ENCODE measurements around the gene SPEG. TPM values are rescaled to one million over a fixed set of nuclear protein-coding genes. Genes with fewer than 3 reads are reported as not detected.

Gene SPEG
- total RNA-seq, 1 experiment from 2014 or later = 56.6 TPM

- no peak for TF ChIP-seq ATF3 (IDR thresholded peaks at IDR 0.05)
- no peak for TF ChIP-seq ZBTB33 (IDR thresholded peaks at IDR 0.05; ENCODE audit: extremely low read depth, insufficient replicate concordance, low read length)
- no peak for TF ChIP-seq CBX3 (IDR thresholded peaks at IDR 0.05; ENCODE audit: low read depth)
- no peak for TF ChIP-seq MAX (IDR thresholded peaks at IDR 0.05)
- TF ChIP-seq YY1 (IDR thresholded peaks at IDR 0.05; ENCODE audit: extremely low read depth, insufficient replicate concordance, low read depth, low read length) = no peak
- TF ChIP-seq ZNF274 (IDR thresholded peaks at IDR 0.05; ENCODE audit: low read depth, low read length) = no peak
- no peak for TF ChIP-seq SP1 (IDR thresholded peaks at IDR 0.05; ENCODE audit: low read depth)
- no peak for TF ChIP-seq ELF1 (IDR thresholded peaks at IDR 0.05; ENCODE audit: borderline replicate concordance, low read depth)
- TF ChIP-seq TCF7L2 (IDR thresholded peaks at IDR 0.05; ENCODE audit: borderline replicate concordance, extremely low read depth, insufficient read depth, insufficient read length) = no peak
- TF ChIP-seq EGR1 (IDR thresholded peaks at IDR 0.05; ENCODE audit: low read depth) = no peak
- TF ChIP-seq EZH2phosphoT487 (IDR thresholded peaks at IDR 0.05; ENCODE audit: borderline replicate concordance) = no peak
- TF ChIP-seq EZH2 (IDR thresholded peaks at IDR 0.05) = no peak
- TF ChIP-seq JUND (IDR thresholded peaks at IDR 0.05) = no peak
Measured at GRCh38 chr2:219516888-219517287, 82.2 kb downstream of the SPEG start (continued).
